H9 (cell line): ENCODE data around the gene UCP2. TPM values are rescaled to one million over a fixed set of nuclear protein-coding genes. Genes with fewer than 3 reads are reported as not detected.

Experiments
- DNase-seq: peaks from one replicate; pipeline ENCODE4 v3.0.0-alpha.2; 2017
- H2AFZ ChIP-seq: one replicate; pipeline ENCODE4 v1.6.1; 2013; ENCODE audit warnings: mild to moderate bottlenecking, low read length, control low read depth, moderate library complexity
- H2AK5ac ChIP-seq: 2 replicates; pipeline ENCODE4 v1.6.1; 2013; ENCODE audit warnings: low read length, control low read depth, mixed read lengths; ENCODE audit not compliant: insufficient read length
- H2BK120ac ChIP-seq: one replicate; pipeline ENCODE4 v1.6.1; 2013; ENCODE audit warnings: low read depth, mild to moderate bottlenecking, low read length, control low read depth, inconsistent platforms; ENCODE audit not compliant: poor library complexity, severe bottlenecking
- H2BK12ac ChIP-seq: 2 replicates; pipeline ENCODE4 v1.6.1; 2013; ENCODE audit warnings: low read length, control low read depth, mixed read lengths, low read depth; ENCODE audit not compliant: insufficient read length
- H2BK15ac ChIP-seq: 2 replicates; pipeline ENCODE4 v1.6.1; 2013; ENCODE audit warnings: low read depth, low read length, control low read depth
- H2BK20ac ChIP-seq: one replicate; pipeline ENCODE4 v1.6.1; 2013; ENCODE audit warnings: low read depth, mild to moderate bottlenecking, low read length, control low read depth, inconsistent platforms; ENCODE audit not compliant: poor library complexity, severe bottlenecking
- H2BK5ac ChIP-seq: 2 replicates; pipeline ENCODE4 v1.6.1; 2013; ENCODE audit warnings: low read length, control low read depth, mixed read lengths; ENCODE audit not compliant: insufficient read length
- H3K14ac ChIP-seq: 2 replicates; pipeline ENCODE4 v1.6.1; 2013; ENCODE audit warnings: low read length, control low read depth; ENCODE audit not compliant: insufficient read depth
- H3K18ac ChIP-seq: 2 replicates; pipeline ENCODE4 v1.6.1; 2013; ENCODE audit warnings: low read depth, mild to moderate bottlenecking, mixed read lengths, low read length, control low read depth; ENCODE audit not compliant: insufficient read length
- H3K23ac ChIP-seq: 2 replicates; pipeline ENCODE4 v1.6.1; 2013; ENCODE audit warnings: low read length, control low read depth, mixed read lengths, low read depth; ENCODE audit not compliant: insufficient read length
- H3K23me2 ChIP-seq: 2 replicates; pipeline ENCODE4 v1.6.1; 2013; ENCODE audit warnings: low read depth, mild to moderate bottlenecking, mixed read lengths, low read length, control low read depth; ENCODE audit not compliant: insufficient read length, poor library complexity, severe bottlenecking
- H3K27ac ChIP-seq: 2 replicates; pipeline ENCODE4 v1.5.1; 2013; ENCODE audit warnings: low read length, control low read depth, mixed read lengths, low read depth; ENCODE audit not compliant: insufficient read length
- H3K27me3 ChIP-seq: 2 replicates; pipeline ENCODE4 v1.6.1; 2013; ENCODE audit warnings: low read length, control low read depth, inconsistent platforms; ENCODE audit not compliant: insufficient read depth
- H3K4ac ChIP-seq: 2 replicates; pipeline ENCODE4 v1.6.1; 2013; ENCODE audit warnings: low read depth, mild to moderate bottlenecking, control low read depth, inconsistent platforms, low read length, moderate library complexity
- H3K4me1 ChIP-seq: 2 replicates; pipeline ENCODE4 v1.6.1; 2013; ENCODE audit warnings: low read length, control low read depth, inconsistent platforms; ENCODE audit not compliant: insufficient read depth
- H3K4me2 ChIP-seq: 2 replicates; pipeline ENCODE4 v1.6.1; 2013; ENCODE audit warnings: low read length, control low read depth, mixed read lengths; ENCODE audit not compliant: insufficient read length, insufficient read depth
- H3K56ac ChIP-seq: 2 replicates; pipeline ENCODE4 v1.6.1; 2013; ENCODE audit warnings: low read depth, mild to moderate bottlenecking, mixed read lengths, low read length, control low read depth; ENCODE audit not compliant: insufficient read length
- H3K79me1 ChIP-seq: 2 replicates; pipeline ENCODE4 v1.6.1; 2013; ENCODE audit warnings: low read depth, mild to moderate bottlenecking, moderate library complexity, low read length, control low read depth, inconsistent platforms; ENCODE audit not compliant: insufficient read depth, poor library complexity, severe bottlenecking
- H3K79me2 ChIP-seq: 2 replicates; pipeline ENCODE4 v1.6.1; 2013; ENCODE audit warnings: low read length, control low read depth, inconsistent platforms; ENCODE audit not compliant: insufficient read depth
- H3K9ac ChIP-seq: 2 replicates; pipeline ENCODE4 v1.6.1; 2013; ENCODE audit warnings: low read length, control low read depth, mixed read lengths; ENCODE audit not compliant: insufficient read length; ENCODE audit errors: extremely low read depth
- H3K9me3 ChIP-seq: one replicate; pipeline ENCODE4 v1.6.1; 2013; ENCODE audit warnings: low read depth, low read length, inconsistent platforms; ENCODE audit not compliant: control insufficient read depth
- H3T11ph ChIP-seq: one replicate; pipeline ENCODE4 v1.6.1; 2013; ENCODE audit warnings: mild to moderate bottlenecking, low read length, control low read depth, inconsistent platforms
- H4K20me1 ChIP-seq: one replicate; pipeline ENCODE4 v1.6.1; 2013; ENCODE audit not compliant: control insufficient read depth, insufficient read length, insufficient read depth
- H4K5ac ChIP-seq: 2 replicates; pipeline ENCODE4 v1.6.1; 2013; ENCODE audit warnings: low read depth, mild to moderate bottlenecking, mixed read lengths, low read length, control low read depth; ENCODE audit not compliant: insufficient read length
- H4K8ac ChIP-seq: replicated peaks from 2 replicates; pipeline ENCODE4 v1.6.1; 2013; ENCODE audit warnings: low read length, control low read depth, mixed read lengths, low read depth; ENCODE audit not compliant: insufficient read length
- H4K91ac ChIP-seq: 2 replicates; pipeline ENCODE4 v1.6.1; 2013; ENCODE audit warnings: low read depth, mild to moderate bottlenecking, moderate library complexity, mixed read lengths, low read length, control low read depth; ENCODE audit not compliant: insufficient read length
- H3K27ac Mint-ChIP-seq, 3 experiments: 2 replicates in 2 of 3; 3 replicates in 1 of 3; pipeline ENCODE4 v1.8.0; 2020 to 2021; ENCODE audit warnings: mixed read lengths in 3 of 3, mild to moderate bottlenecking in 1 of 3, moderate library complexity in 1 of 3
- H3K27me3 Mint-ChIP-seq: 2 replicates; pipeline ENCODE4 v1.8.0; 2021; ENCODE audit warnings: low read depth, mild to moderate bottlenecking, moderate library complexity, mixed read lengths
- H3K36me3 Mint-ChIP-seq, 3 experiments: 2 replicates in 2 of 3; 3 replicates in 1 of 3; pipeline ENCODE4 v1.8.0; 2020 to 2021; ENCODE audit warnings: low read depth in 3 of 3, mixed read lengths in 3 of 3; ENCODE audit not compliant: insufficient read depth in 1 of 3
- H3K4me1 Mint-ChIP-seq, 2 experiments: 2 replicates each; pipeline ENCODE4 v1.8.0; 2020; ENCODE audit warnings: mixed read lengths in 2 of 2
- H3K4me3 Mint-ChIP-seq, 2 experiments: 2 replicates in 1 of 2; 3 replicates in 1 of 2; pipeline ENCODE4 v1.8.0; 2020 to 2021; ENCODE audit warnings: mild to moderate bottlenecking in 2 of 2, mixed read lengths in 2 of 2, moderate library complexity in 1 of 2
- H3K9me3 Mint-ChIP-seq, 2 experiments: 2 replicates in 1 of 2; 3 replicates in 1 of 2; pipeline ENCODE4 v1.8.0; 2020; ENCODE audit warnings: mild to moderate bottlenecking in 2 of 2, mixed read lengths in 2 of 2, moderate library complexity in 1 of 2
- WGBS: extraction: QIAGEN DNeasy Blood & Tissue Kit; methylation state at CpG from one replicate; pipeline ENCODE4 v1.1.7; 2013; ENCODE audit warnings: missing lambda C conversion rate, low lambda C conversion rate, mixed read lengths; ENCODE audit not compliant: insufficient read length; ENCODE audit errors: extremely low coverage; 5-methylcytosine and 5-hydroxymethylcytosine counted together
- total RNA-seq: library from RNA; stranded (reverse); gene quantifications from 2 replicates; pipeline ENCODE4 v1.2.1, GENCODE V29; 2021
- TF ChIP-seq, protein P1 (sequence below): fragments of 200-600 bp; sonication (generic); conservative IDR thresholded peaks from 3 replicates; pipeline ENCODE4 v1.8.0; 2021; ENCODE audit warnings: antibody characterized with exemption, mild to moderate bottlenecking

Gene UCP2
- total RNA-seq, 1 experiment from 2014 or later, result 62.1 TPM

- Histone ChIP-seq H2BK120ac (no peak overlapping the region), H4K91ac (no peak overlapping the region), H3K4ac (no peak overlapping the region), H3K23me2 (no peaks in the 10 kb centered on the region), H3K27me3 (no peaks in the 10 kb centered on the region), H3K9ac (no peak overlapping the region), H3K56ac (no peak overlapping the region), H3T11ph (no peak overlapping the region), H3K18ac (no peak overlapping the region), H3K4me2 (no peak overlapping the region), H4K20me1 (no peaks in the 10 kb centered on the region), H4K5ac (no peak overlapping the region), H3K79me1 (no peaks in the 10 kb centered on the region), H3K23ac (no peak overlapping the region), H2BK12ac (no peak overlapping the region), H3K4me1 (no peaks in the 10 kb centered on the region), H3K79me2 (no peaks in the 10 kb centered on the region), H2AFZ (no peak overlapping the region), H2BK5ac (no peak overlapping the region), H3K27ac (no peak overlapping the region), H2BK20ac (no peak overlapping the region), H3K14ac (no peak overlapping the region), H2BK15ac (no peak overlapping the region), H4K8ac (no peak overlapping the region), H2AK5ac (no peak overlapping the region), H3K9me3 (no peaks in the 10 kb centered on the region)
- Mint-ChIP-seq H3K36me3 (no peaks in the 10 kb centered on the region; a peak in 2 of 7 replicates), H3K27ac (0 out of 7 replicates have a peak overlapping the region, but pooled peaks of 1 of the 3 experiments have one; percentile 48), H3K4me1 (peaks cover 14 to 27% of the 10 kb centered on the region in 2 experiments), H3K27me3 (no peaks in the 10 kb centered on the region), H3K4me3 (no peak overlapping the region), H3K9me3 (no peaks in the 10 kb centered on the region)
- TF ChIP-seq, protein P1, sequence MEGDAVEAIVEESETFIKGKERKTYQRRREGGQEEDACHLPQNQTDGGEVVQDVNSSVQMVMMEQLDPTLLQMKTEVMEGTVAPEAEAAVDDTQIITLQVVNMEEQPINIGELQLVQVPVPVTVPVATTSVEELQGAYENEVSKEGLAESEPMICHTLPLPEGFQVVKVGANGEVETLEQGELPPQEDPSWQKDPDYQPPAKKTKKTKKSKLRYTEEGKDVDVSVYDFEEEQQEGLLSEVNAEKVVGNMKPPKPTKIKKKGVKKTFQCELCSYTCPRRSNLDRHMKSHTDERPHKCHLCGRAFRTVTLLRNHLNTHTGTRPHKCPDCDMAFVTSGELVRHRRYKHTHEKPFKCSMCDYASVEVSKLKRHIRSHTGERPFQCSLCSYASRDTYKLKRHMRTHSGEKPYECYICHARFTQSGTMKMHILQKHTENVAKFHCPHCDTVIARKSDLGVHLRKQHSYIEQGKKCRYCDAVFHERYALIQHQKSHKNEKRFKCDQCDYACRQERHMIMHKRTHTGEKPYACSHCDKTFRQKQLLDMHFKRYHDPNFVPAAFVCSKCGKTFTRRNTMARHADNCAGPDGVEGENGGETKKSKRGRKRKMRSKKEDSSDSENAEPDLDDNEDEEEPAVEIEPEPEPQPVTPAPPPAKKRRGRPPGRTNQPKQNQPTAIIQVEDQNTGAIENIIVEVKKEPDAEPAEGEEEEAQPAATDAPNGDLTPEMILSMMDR, result no peak
- no CpG with 5 or more reads among the region's 29 CpGs for whole genome bisulfite sequencing
- DNase-seq, result no peak
Measured at GRCh38 chr11:74005721-74006517, 23.3 kb upstream of the UCP2 start.
